GM20000 (cell line): ENCODE results near the gene SLC12A3.

ENCODE experiments used
- DNase-seq: peaks from one replicate; pipeline ENCODE4 v3.0.0; 2012; ENCODE audit warnings: low spot score
- TF ChIP-seq, protein P1 (sequence below): IDR thresholded peaks from 2 replicates; pipeline ENCODE4 v1.5.1; 2012; ENCODE audit warnings: mild to moderate bottlenecking, control low read depth; ENCODE audit errors: extremely low read depth, missing control alignments

Gene SLC12A3

DNA sequence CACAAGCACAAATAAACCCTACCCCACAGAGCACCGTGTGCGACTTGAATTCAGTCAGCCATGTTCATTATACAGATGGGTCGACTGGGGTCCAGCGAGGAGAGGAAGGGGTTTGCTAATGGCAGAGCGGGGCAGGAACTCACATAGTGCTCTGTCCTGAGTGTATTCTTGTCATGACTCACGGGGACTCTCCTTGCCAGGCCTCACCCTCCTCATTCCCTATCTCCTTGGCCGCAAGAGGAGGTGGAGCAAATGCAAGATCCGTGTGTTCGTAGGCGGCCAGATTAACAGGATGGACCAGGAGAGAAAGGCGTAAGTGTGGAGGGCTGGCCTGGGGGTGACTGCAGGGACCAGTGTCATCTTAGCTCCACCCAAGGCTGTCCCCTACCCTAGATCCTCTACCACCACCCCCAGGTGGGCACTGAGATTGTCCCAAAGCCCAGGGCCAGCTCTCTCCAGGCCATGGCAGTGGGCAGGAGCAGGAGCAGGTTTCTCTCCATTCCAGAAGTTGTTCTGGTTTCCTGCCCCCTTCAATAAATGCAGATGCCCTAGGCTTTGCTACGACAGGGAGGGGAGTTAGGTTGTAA, 29.4 kb downstream of the SLC12A3 start:
- TF ChIP-seq, protein P1, sequence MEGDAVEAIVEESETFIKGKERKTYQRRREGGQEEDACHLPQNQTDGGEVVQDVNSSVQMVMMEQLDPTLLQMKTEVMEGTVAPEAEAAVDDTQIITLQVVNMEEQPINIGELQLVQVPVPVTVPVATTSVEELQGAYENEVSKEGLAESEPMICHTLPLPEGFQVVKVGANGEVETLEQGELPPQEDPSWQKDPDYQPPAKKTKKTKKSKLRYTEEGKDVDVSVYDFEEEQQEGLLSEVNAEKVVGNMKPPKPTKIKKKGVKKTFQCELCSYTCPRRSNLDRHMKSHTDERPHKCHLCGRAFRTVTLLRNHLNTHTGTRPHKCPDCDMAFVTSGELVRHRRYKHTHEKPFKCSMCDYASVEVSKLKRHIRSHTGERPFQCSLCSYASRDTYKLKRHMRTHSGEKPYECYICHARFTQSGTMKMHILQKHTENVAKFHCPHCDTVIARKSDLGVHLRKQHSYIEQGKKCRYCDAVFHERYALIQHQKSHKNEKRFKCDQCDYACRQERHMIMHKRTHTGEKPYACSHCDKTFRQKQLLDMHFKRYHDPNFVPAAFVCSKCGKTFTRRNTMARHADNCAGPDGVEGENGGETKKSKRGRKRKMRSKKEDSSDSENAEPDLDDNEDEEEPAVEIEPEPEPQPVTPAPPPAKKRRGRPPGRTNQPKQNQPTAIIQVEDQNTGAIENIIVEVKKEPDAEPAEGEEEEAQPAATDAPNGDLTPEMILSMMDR, result no peak
- no peak for DNase-seq

GRCh38 chr16:56895813-56896212, 30.8 kb downstream of the SLC12A3 start:
- TF ChIP-seq, protein P1, result no peak
- no peak for DNase-seq

- TF ChIP-seq, protein P1, result no peak
- DNase-seq, result no peak
Measured at GRCh38 chr16:56896244-56896643, 31.2 kb downstream of the SLC12A3 start.

DNA sequence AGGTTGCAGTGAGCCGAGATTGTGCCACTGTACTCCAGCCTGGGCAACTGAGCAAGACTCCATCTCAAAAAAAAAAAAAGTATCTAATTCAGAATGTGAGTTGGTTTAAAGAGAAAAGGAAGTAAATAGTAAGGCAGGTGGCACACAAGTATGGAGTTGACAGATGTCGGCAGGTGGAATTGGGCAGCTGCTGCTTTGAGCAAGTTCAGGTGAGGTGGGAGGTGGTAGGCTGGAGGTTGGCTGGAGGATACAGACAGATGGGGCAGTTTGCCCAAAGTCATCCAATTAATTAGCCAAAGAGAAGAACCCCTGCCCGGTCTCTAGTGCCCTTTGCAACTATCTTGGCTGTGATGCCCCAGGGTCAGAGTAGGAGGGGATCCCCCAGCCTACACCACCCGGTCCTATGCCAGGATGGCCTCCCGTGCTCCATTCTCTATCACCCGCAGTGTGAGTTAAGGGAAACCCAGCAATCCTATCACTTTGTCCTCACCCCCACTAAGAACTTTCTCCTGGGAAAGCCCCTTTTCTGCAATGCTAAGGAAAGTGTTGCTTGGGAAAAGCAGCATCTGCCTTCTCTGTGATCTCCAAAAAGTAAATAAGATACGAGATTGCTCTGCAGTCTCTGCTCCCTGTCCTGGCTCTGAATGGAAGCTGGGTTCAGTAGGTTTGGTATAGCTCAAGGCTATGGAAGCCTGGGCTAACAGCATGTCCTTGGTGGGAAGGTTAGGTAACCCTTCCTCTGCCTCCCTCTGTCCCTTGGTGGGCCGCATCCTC, 32.2 kb downstream of the SLC12A3 start:
- TF ChIP-seq, protein P1, result no peak
- DNase-seq, result no peak

DNA sequence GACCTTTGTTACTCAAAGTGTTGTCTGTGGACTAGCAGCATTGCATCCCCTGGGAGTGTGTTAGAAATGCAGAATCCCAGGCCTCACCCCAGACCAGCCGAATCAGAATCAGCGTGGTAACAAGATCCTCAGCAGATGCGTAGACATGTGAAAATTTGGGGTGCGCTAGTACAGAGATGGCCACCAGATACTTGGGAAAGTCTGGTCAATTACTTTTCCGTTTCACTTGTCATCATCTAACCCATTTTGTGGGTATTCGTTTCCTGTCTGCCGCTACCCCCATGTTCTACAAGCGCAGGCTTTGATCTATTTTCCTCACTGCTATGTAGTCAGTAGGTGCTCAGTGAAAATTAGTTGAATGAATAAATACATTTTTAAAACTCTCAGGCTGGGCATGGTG, 33.8 kb downstream of the SLC12A3 start:
- peak; percentile 62 for DNase-seq
- TF ChIP-seq, protein P1, result no peak

DNA sequence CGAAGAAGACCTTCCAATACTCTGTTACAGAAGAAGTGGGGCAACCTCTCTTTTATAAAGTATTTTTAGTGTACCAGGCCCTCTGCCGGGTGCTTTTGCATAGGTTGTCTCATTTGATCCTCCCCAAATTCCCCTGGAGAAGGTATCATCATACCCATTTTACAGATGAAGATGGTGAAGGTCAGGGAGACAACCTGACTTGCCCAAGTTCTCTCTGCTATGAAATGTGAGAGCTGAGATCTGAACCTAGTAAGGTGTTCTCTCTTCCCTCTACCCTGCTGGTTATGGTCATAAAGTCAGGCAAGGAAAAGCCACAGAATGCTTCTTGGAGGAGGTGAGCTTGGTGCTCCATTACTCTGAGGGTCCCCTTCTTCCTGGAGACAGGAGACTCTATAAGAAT, 38.9 kb downstream of the SLC12A3 start:
- DNase-seq, result no peak
- TF ChIP-seq, protein P1, result no peak

- TF ChIP-seq, protein P1, result no peak
Measured at GRCh38 chr16:56907401-56907800, 42.4 kb downstream of the SLC12A3 start.

More at GRCh38 chr16:56907401-56907800, 42.4 kb downstream of the SLC12A3 start:
- no peak for DNase-seq
